CD4-positive, alpha-beta T cell treated with Interleukin-12 subunit alpha and Interleukin-12 subunit beta, for 1 hour (primary cell): ENCODE measurements around the gene HHIPL2.
"Not testable (repeated sequence)": the region's sequence is repeated elsewhere in the genome, so short reads cannot be mapped to it uniquely, and the experiment has no call there.

ENCODE experiments used
- DNase-seq: peaks from one replicate; pipeline ENCODE4 v3.0.0-alpha.2; 2020

Gene HHIPL2

GRCh38 chr1:222539951-222540597 lies 7.8 kb downstream of the HHIPL2 start:
- DNase-seq: no peak

GRCh38 chr1:222535455-222535854 lies 12.4 kb downstream of the HHIPL2 start:
- no peak for DNase-seq

GRCh38 chr1:222530852-222531251 lies 17.1 kb downstream of the HHIPL2 start:
- DNase-seq: no peak

GRCh38 chr1:222529916-222530315 lies 18.0 kb downstream of the HHIPL2 start:
- DNase-seq: no peak

GRCh38 chr1:222529181-222529580 lies 18.7 kb downstream of the HHIPL2 start:
- DNase-seq: no peak

GRCh38 chr1:222525951-222526350 lies 22.0 kb downstream of the HHIPL2 start:
- DNase-seq: no peak

GRCh38 chr1:222523852-222524251 lies 24.1 kb downstream of the HHIPL2 start:
- no peak for DNase-seq

GRCh38 chr1:222522105-222522915 lies 25.6 kb downstream of the HHIPL2 start:
- no peak for DNase-seq

GRCh38 chr1:222521299-222522104 lies 26.4 kb downstream of the HHIPL2 start:
- no peak for DNase-seq

GRCh38 chr1:222489496-222489895 lies 58.4 kb downstream of the HHIPL2 start:
- DNase-seq: not testable (repeated sequence)

GRCh38 chr1:222487774-222488173 lies 60.1 kb downstream of the HHIPL2 start:
- DNase-seq: not testable (repeated sequence)

GRCh38 chr1:222484005-222484404 lies 63.9 kb downstream of the HHIPL2 start:
- not testable (repeated sequence) for DNase-seq

GRCh38 chr1:222479567-222479966 lies 68.3 kb downstream of the HHIPL2 start:
- DNase-seq: not testable (repeated sequence)

- not testable (repeated sequence) for DNase-seq
Observed at GRCh38 chr1:222476436-222476835, 71.5 kb downstream of the HHIPL2 start.

GRCh38 chr1:222473717-222474116 lies 74.2 kb downstream of the HHIPL2 start:
- not testable (repeated sequence) for DNase-seq

GRCh38 chr1:222472776-222473540 lies 74.9 kb downstream of the HHIPL2 start:
- DNase-seq: not testable (repeated sequence)
